Duodenal mucosa (tissue), 2 donors: Measurements from ENCODE around the gene KIF12.
"Not testable (repeated sequence)": the region's sequence is repeated elsewhere in the genome, so short reads cannot be mapped to it uniquely, and the experiment has no call there.

ENCODE experiments used
- H3K27ac ChIP-seq: one replicate; pipeline ENCODE4 v1.7.0; 2013; ENCODE audit warnings: low read depth, low read length
- H3K27me3 ChIP-seq, 2 donors: one replicate each; pipeline ENCODE4 v1.7.0; 2013; ENCODE audit warnings: low read length in 2 of 2, control low read depth in 1 of 2; ENCODE audit not compliant: insufficient read depth in 2 of 2, control insufficient read depth in 1 of 2
- H3K36me3 ChIP-seq, 2 donors: one replicate each; pipeline ENCODE4 v1.7.0; 2013; ENCODE audit warnings: low read length in 2 of 2, control low read depth in 1 of 2; ENCODE audit not compliant: insufficient read depth in 2 of 2, control insufficient read depth in 1 of 2
- H3K4me1 ChIP-seq, 2 donors: one replicate each; pipeline ENCODE4 v1.7.0; 2013; ENCODE audit warnings: low read length in 2 of 2, control low read depth in 1 of 2; ENCODE audit not compliant: insufficient read depth in 2 of 2, control insufficient read depth in 1 of 2
- H3K4me3 ChIP-seq, 2 donors: one replicate each; pipeline ENCODE4 v1.7.0; 2013; ENCODE audit warnings: low read length in 2 of 2, low read depth in 1 of 2
- H3K9ac ChIP-seq, 2 donors: one replicate each; pipeline ENCODE4 v1.7.0; 2013; ENCODE audit warnings: low read length in 2 of 2, low read depth in 1 of 2
- H3K9me3 ChIP-seq, 2 donors: one replicate each; pipeline ENCODE4 v1.7.0; 2013; ENCODE audit warnings: low read length in 2 of 2, control low read depth in 1 of 2; ENCODE audit not compliant: control insufficient read depth in 1 of 2

KIF12 gene

DNA sequence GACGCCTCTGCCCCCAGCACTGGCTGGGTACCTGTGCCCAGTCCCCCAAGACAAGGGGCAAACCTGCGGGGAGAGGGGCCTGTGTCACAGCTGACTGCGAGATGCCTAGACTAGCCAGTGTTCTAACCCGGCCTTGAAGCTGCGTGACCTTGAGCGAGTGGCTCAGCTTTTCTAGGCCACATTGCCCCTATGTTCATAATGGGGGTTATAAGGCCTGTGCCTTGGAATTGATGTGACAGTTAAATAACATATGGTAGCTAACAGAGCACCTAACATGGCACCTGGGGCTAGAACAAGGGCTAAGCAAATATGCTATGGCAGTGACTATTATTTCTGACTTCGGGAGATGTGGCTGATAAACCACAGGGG, 33.4 kb upstream of the KIF12 start:
- no peak overlapping the region for H3K4me3 ChIP-seq
- H3K9ac ChIP-seq: no peak overlapping the region
- H3K27ac ChIP-seq: no peak overlapping the region

DNA sequence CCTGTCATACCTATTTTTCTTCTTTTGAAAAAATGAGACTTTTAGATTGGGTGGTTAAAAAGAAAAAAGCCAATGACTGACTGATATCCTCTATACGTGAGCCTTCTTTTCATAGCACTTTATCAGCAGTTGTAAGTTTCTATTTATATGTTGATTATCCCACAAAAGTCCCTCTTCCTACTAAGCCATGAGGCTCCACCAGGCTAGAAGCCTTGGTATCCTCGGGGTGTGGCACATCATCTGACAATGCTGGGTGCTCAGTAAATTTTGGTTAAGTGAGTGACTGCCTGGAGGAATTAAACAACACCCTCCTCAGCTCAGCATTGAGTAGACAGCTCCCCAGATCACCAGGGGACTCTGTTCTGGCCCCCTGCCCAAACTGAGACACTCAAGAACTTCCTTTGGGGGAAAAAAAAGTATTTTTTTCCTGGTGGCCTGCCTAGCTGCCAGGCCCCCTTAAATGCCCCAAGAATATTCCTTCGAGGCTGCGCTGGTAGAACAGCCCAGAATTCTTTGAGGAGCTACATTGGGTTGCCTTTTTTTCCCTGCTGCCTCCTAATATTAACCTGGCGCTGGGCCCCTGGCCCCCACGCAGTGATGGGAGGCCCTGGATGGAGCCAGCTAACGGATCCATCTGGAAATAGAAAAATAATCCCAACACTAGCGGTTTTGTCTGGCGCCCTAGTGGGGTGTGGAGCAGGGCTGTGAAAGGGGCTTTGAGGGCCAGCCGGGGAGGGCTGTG, 32.9 kb upstream of the KIF12 start:
- Histone ChIP-seq H3K4me1 (no peaks in the 10 kb centered on the region), H3K9ac (no peak overlapping the region), H3K27me3 (peaks cover 0 to 4% of the 10 kb centered on the region in 2 donors), H3K27ac (no peak overlapping the region), H3K36me3 (no peaks in the 10 kb centered on the region), H3K9me3 (peaks cover 8% of the 10 kb centered on the region in 2 donors), H3K4me3 (no peak overlapping the region)

More for the DNA sequence above, 33.4 kb upstream of the KIF12 start:
- Histone ChIP-seq H3K27me3 (no peaks in the 10 kb centered on the region), H3K36me3 (no peaks in the 10 kb centered on the region), H3K4me1 (no peaks in the 10 kb centered on the region), H3K9me3 (peaks cover 5% of the 10 kb centered on the region in 2 donors)

DNA sequence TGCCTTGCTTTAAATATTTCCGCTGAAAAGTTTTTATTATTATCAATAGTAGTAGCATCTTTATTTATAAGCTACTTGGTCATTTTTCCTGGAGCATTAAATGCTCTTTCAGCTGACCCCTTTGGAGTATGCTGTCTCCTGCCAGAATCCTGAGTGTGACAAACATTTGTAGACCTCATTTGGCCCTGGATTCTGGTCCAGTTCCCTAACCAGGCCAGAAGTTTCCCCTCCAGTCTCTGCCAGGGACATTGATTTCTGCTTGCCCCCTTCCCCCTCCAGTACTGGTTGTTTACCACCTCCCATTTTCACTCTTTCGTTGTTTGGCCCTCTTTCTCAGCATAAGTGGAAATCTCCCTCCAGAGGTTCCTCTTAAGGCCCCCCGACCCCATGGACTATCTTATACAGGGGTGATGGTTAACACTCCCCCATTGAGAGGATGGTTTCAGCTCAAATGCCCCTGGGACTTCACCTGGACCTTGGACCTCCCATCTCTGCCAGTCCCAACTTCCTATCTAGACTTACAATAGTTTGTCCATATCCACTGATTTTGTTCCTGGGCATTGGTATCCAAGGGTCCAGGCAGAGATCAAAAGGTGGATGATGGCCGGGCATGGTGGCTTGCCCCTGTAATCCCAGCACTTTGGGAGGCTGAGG, 31.7 kb upstream of the KIF12 start:
- H3K27ac ChIP-seq: no peak overlapping the region
- no peaks in the 10 kb centered on the region for H3K36me3 ChIP-seq
- H3K9ac ChIP-seq: no peak overlapping the region
- peaks cover 0 to 4% of the 10 kb centered on the region in 2 donors for H3K27me3 ChIP-seq
- H3K4me1 ChIP-seq: no peaks in the 10 kb centered on the region
- H3K4me3 ChIP-seq: no peak overlapping the region
- H3K9me3 ChIP-seq: peaks cover 8% of the 10 kb centered on the region in 2 donors

GRCh38 chr9:114130141-114130540, 31.0 kb upstream of the KIF12 start:
- H3K27me3 ChIP-seq: peaks cover 0 to 4% of the 10 kb centered on the region in 2 donors
- no peak overlapping the region for H3K27ac ChIP-seq
- no peak overlapping the region for H3K9ac ChIP-seq
- no peaks in the 10 kb centered on the region for H3K4me1 ChIP-seq
- peaks cover 8% of the 10 kb centered on the region in 2 donors for H3K9me3 ChIP-seq
- H3K4me3 ChIP-seq: no peak overlapping the region
- H3K36me3 ChIP-seq: no peaks in the 10 kb centered on the region

GRCh38 chr9:114128759-114129158, 29.7 kb upstream of the KIF12 start:
- H3K4me1 ChIP-seq, H3K36me3 ChIP-seq, H3K27ac ChIP-seq, H3K9me3 ChIP-seq, H3K4me3 ChIP-seq, H3K27me3 ChIP-seq, H3K9ac ChIP-seq: not testable (repeated sequence)

DNA sequence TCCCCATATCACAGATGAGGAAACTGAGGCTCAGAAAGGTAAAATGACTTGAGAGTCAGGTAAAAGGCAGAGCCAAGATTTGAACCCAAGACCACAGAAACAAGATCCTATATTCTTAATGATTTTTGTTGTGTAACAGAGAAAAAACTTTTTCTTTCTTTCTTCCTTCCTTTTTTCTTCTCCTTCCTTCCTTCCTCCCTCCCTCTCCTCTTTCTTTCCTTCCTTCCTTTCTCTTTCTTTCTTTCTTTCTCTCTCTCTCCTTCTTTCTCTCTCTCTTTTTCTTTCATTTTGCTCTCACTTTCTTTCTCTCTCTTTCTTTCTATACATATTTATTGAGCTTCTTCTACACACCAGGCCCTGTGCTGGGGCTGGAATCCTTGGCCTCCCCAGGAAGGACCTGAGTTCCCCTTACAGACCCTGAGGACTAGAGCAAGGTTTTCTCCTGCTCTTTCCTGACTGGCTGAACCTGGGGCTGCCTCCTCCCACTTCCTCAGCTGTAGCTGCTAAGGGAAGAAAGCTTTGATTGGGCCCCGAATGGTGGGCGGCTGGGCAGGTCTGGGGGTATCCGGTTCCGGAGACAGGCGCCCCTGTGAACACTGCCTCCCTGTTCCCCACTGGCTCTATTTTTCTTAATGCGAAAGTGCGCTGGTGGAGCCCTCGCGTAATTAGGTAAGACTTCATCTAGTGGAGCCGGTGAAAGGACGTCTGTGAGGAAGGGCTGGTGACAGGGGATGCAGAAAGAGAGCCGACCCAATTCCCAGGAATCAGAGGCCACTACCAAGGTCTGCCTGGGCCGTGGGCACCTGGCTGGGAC, 27.4 kb upstream of the KIF12 start:
- Histone ChIP-seq H3K9ac (no peak overlapping the region), H3K4me3 (no peak overlapping the region), H3K4me1 (no peaks in the 10 kb centered on the region), H3K36me3 (no peaks in the 10 kb centered on the region), H3K9me3 (peaks cover 8% of the 10 kb centered on the region in 2 donors), H3K27ac (no peak overlapping the region), H3K27me3 (peaks cover 0 to 4% of the 10 kb centered on the region in 2 donors)

GRCh38 chr9:114125476-114126013, 26.5 kb upstream of the KIF12 start:
- H3K4me1 ChIP-seq: no peaks in the 10 kb centered on the region
- no peak overlapping the region for H3K9ac ChIP-seq
- no peaks in the 10 kb centered on the region for H3K36me3 ChIP-seq
- peaks cover 8% of the 10 kb centered on the region in 2 donors for H3K9me3 ChIP-seq
- no peak overlapping the region for H3K27ac ChIP-seq
- peaks cover 0 to 4% of the 10 kb centered on the region in 2 donors for H3K27me3 ChIP-seq
- H3K4me3 ChIP-seq: no peak overlapping the region

DNA sequence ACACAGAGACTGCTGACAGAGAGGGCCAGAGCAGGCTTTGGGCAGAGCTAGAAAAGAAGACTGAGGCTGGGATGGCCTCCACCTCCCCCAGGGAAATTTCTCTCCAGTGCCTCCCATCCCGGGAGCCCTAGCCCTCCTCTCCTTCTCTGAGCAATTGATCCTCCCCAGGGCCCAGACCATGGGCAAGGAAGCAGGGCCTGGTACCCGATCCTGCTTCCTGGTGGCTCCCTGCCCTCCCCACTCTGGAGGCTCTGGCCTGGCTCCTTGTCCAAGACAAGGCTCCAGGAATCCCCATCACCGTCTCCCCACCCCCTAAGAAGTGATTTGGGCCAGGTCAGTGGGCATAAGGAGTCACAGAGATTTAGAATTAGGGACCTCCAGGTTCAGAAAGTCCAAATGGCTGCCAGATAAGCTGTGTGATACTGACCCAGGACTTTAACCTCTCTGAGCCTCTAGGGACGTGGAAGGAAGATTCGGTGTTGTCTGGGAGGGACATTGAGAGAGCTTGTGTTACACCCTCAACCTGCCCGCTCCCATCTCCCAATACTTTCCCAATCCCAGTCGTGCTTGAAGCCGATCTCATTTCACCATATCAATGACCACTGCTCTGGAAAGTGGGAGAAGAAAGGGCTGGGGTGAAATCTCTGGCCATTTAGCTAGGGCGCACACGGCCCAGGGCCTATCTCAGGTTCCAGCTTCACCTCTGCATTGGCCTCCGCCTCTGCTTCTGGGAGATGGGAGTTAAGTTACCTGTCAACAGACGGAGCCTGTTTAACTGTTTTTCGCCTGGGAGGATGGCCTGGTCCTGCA, 25.8 kb upstream of the KIF12 start:
- peaks cover 8% of the 10 kb centered on the region in 2 donors for H3K9me3 ChIP-seq
- peaks cover 0 to 4% of the 10 kb centered on the region in 2 donors for H3K27me3 ChIP-seq
- H3K36me3 ChIP-seq: no peaks in the 10 kb centered on the region
- H3K27ac ChIP-seq: no peak overlapping the region
- no peak overlapping the region for H3K4me3 ChIP-seq
- no peak overlapping the region for H3K9ac ChIP-seq
- H3K4me1 ChIP-seq: peaks cover 0 to 5% of the 10 kb centered on the region in 2 donors

GRCh38 chr9:114124138-114124537, 25.0 kb upstream of the KIF12 start:
- H3K4me3 ChIP-seq: no peak overlapping the region
- no peak overlapping the region for H3K27ac ChIP-seq
- no peak overlapping the region for H3K9ac ChIP-seq
- peaks cover 8% of the 10 kb centered on the region in 2 donors for H3K9me3 ChIP-seq
- peaks cover 5 to 9% of the 10 kb centered on the region in 2 donors for H3K4me1 ChIP-seq
- no peaks in the 10 kb centered on the region for H3K36me3 ChIP-seq
- H3K27me3 ChIP-seq: peaks cover 4% of the 10 kb centered on the region in 2 donors
